Keratinocyte (primary cell): ENCODE measurements around the gene NDRG2. TPM values are rescaled to one million over a fixed set of nuclear protein-coding genes. Genes with fewer than 3 reads are reported as not detected.

Source experiments
- DNase-seq: peaks from one replicate; pipeline ENCODE4 v3.0.0-alpha.2; 2011; ENCODE audit warnings: low read depth, missing footprints, low spot score
- FAIRE-seq: peaks from 2 replicates; lab custom pipeline; 2011; peaks lifted over from hg19 to GRCh38; lab: Jason Lieb, UNC
- H2AFZ ChIP-seq: 2 replicates; pipeline ENCODE4 v1.6.0; 2012; ENCODE audit warnings: low read length, control low read depth, inconsistent platforms; ENCODE audit not compliant: control insufficient read depth
- H3K27ac ChIP-seq: 2 replicates; pipeline ENCODE4 v1.5.1; 2011; ENCODE audit warnings: low read length; ENCODE audit not compliant: control insufficient read depth, insufficient read depth
- H3K27me3 ChIP-seq: 3 replicates; pipeline ENCODE4 v1.6.0; 2011; ENCODE audit warnings: low read length; ENCODE audit not compliant: control insufficient read depth, insufficient read depth; ENCODE audit errors: extremely low read depth
- H3K36me3 ChIP-seq, 2 experiments: 2 replicates in 1 of 2; 3 replicates in 1 of 2; pipeline ENCODE4 v1.5.1; 2011; ENCODE audit warnings: low read length in 2 of 2, mild to moderate bottlenecking in 1 of 2; ENCODE audit not compliant: control insufficient read depth in 2 of 2, insufficient read depth in 2 of 2; ENCODE audit errors: extremely low read depth in 1 of 2
- H3K4me1 ChIP-seq: 3 replicates; pipeline ENCODE4 v1.5.1; 2011; ENCODE audit warnings: low read length; ENCODE audit not compliant: control insufficient read depth, insufficient read depth; ENCODE audit errors: extremely low read depth
- H3K4me2 ChIP-seq: 3 replicates; pipeline ENCODE4 v1.6.0; 2011; ENCODE audit warnings: low read depth, low read length; ENCODE audit not compliant: control insufficient read depth, insufficient read depth; ENCODE audit errors: extremely low read depth
- H3K4me3 ChIP-seq, 3 experiments: fragments of 200-600 bp in 1 of 3; sonication (generic) in 1 of 3; 2 replicates in 2 of 3; 3 replicates in 1 of 3; pipeline ENCODE4 v1.5.1; 2011 to 2016; ENCODE audit warnings: low read length in 3 of 3, mild to moderate bottlenecking in 3 of 3, control low read depth in 2 of 3, inconsistent platforms in 1 of 3, low read depth in 1 of 3, mixed read lengths in 1 of 3, mixed run types in 1 of 3, moderate library complexity in 1 of 3; ENCODE audit not compliant: control insufficient read depth in 2 of 3, insufficient read depth in 2 of 3; ENCODE audit errors: extremely low read depth in 1 of 3
- H3K79me2 ChIP-seq: 2 replicates; pipeline ENCODE4 v1.6.0; 2012; ENCODE audit warnings: low read length; ENCODE audit not compliant: control insufficient read depth, insufficient read depth
- H3K9ac ChIP-seq: 3 replicates; pipeline ENCODE4 v1.6.0; 2011; ENCODE audit warnings: low read length; ENCODE audit not compliant: control insufficient read depth, insufficient read depth; ENCODE audit errors: extremely low read depth
- H3K9me1 ChIP-seq: 3 replicates; pipeline ENCODE4 v1.6.0; 2011; ENCODE audit warnings: low read length; ENCODE audit not compliant: control insufficient read depth, insufficient read depth; ENCODE audit errors: extremely low read depth
- H3K9me3 ChIP-seq: 2 replicates; pipeline ENCODE4 v1.5.1; 2012; ENCODE audit warnings: low read depth, low read length; ENCODE audit not compliant: control insufficient read depth
- H4K20me1 ChIP-seq: 3 replicates; pipeline ENCODE4 v1.6.0; 2011; ENCODE audit warnings: low read length; ENCODE audit not compliant: control insufficient read depth, insufficient read depth; ENCODE audit errors: extremely low read depth
- EZH2 ChIP-seq: IDR thresholded peaks from one replicate; pipeline ENCODE4 v1.6.1; 2012; ENCODE audit warnings: inconsistent platforms, mild to moderate bottlenecking, low read length, moderate library complexity
- dilution Hi-C: fragments of 300-500 bp; cut with MboI; formaldehyde crosslinking; loops from one replicate; pipeline ENCODE4 v1.7.0; 2020; ENCODE audit warnings: low sequenced_read_pairs; ENCODE audit not compliant: extremely low pct_ligation_motif_present
- polyA plus RNA-seq, 5 experiments: library from polyadenylated mRNA; depleted of rRNA in 3 of 5; stranded (reverse) in 3 of 5; stranded (forward) in 1 of 5; unstranded in 1 of 5; fragments of >200 nt; gene quantifications; 1 replicate in 1 of 5; 2 replicates in 3 of 5; 3 replicates in 1 of 5; pipeline versions ENCODE4 v1.2.1 to v1.2.3, GENCODE V29; 2011 to 2012; ENCODE audit warnings: missing spikeins in 2 of 5, low read depth in 1 of 5, low replicate concordance in 1 of 5
- TF ChIP-seq, protein P1 (sequence below), 3 experiments: IDR thresholded peaks in 1 of 3; conservative IDR thresholded peaks in 1 of 3; optimal IDR thresholded peaks in 1 of 3; 2 replicates in 2 of 3; 3 replicates in 1 of 3; pipeline versions ENCODE3 to v1.5.1; 2011; ENCODE audit warnings: low read length in 3 of 3, mild to moderate bottlenecking in 3 of 3, moderate library complexity in 2 of 3, control low read depth in 1 of 3, inconsistent platforms in 1 of 3; ENCODE audit not compliant: insufficient read depth in 2 of 3; ENCODE audit errors: extremely low read depth in 1 of 3

Gene NDRG2
- polyA plus RNA-seq, 1 donor (not counting 4 experiments of a cell fraction or from before 2014, with no cell fraction given) = 11.1 TPM

- FAIRE-seq = no peak
- dilution Hi-C loops = no loop called here
- Histone ChIP-seq H3K27ac (no peak overlapping the region), H3K4me3 (no peak overlapping the region), H3K9me3 (no peaks in the 10 kb centered on the region), H3K27me3 (no peaks in the 10 kb centered on the region), H3K79me2 (no peaks in the 10 kb centered on the region), H3K4me1 (peaks cover 3% of the 10 kb centered on the region), H3K4me2 (no peak overlapping the region), H2AFZ (no peak overlapping the region), H3K9ac (no peak overlapping the region), H3K36me3 (no peaks in the 10 kb centered on the region), H4K20me1 (no peaks in the 10 kb centered on the region), H3K9me1 (no peaks in the 10 kb centered on the region)
- DNase-seq = no peak
- TF ChIP-seq, protein P1, sequence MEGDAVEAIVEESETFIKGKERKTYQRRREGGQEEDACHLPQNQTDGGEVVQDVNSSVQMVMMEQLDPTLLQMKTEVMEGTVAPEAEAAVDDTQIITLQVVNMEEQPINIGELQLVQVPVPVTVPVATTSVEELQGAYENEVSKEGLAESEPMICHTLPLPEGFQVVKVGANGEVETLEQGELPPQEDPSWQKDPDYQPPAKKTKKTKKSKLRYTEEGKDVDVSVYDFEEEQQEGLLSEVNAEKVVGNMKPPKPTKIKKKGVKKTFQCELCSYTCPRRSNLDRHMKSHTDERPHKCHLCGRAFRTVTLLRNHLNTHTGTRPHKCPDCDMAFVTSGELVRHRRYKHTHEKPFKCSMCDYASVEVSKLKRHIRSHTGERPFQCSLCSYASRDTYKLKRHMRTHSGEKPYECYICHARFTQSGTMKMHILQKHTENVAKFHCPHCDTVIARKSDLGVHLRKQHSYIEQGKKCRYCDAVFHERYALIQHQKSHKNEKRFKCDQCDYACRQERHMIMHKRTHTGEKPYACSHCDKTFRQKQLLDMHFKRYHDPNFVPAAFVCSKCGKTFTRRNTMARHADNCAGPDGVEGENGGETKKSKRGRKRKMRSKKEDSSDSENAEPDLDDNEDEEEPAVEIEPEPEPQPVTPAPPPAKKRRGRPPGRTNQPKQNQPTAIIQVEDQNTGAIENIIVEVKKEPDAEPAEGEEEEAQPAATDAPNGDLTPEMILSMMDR (optimal IDR thresholded peaks at IDR 0.05 in 1 of 3, IDR thresholded peaks at IDR 0.05 in 1 of 3, conservative IDR thresholded peaks at IDR 0.05 in 1 of 3; ENCODE audit: extremely low read depth in 1 of 3, insufficient read depth in 2 of 3, low read length in 3 of 3) = no peak
- TF ChIP-seq EZH2 = no peak
Measured at GRCh38 chr14:20978687-20979086, 46.2 kb downstream of the NDRG2 start.

DNA sequence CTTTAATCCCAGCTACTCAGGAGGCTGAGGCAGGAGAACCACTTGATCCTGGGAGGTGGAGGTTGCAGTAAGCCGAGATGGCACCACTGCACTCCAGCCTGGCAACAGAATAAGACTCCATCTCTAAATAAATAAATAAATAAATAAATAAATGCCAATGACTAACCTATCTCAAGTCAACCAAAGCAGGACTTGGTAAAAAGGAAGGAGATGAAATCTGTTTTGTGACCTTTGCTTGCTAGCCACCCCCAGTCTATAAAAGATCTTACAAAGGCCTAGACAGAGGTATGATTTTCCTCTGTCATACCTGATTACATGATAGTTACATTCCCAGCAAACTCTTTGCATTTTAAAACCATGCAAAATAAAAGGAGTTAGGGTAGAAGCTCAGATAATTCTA, 48.6 kb downstream of the NDRG2 start:
- no peak overlapping the region for H3K27ac ChIP-seq
- dilution Hi-C loops = no loop called here
- FAIRE-seq = no peak

More for the DNA sequence above, 48.6 kb downstream of the NDRG2 start:
- H2AFZ ChIP-seq = no peak overlapping the region
- H3K9me1 ChIP-seq = no peaks in the 10 kb centered on the region
- no peak for DNase-seq
- H3K4me2 ChIP-seq = no peak overlapping the region
- H3K9me3 ChIP-seq = no peaks in the 10 kb centered on the region
- H3K9ac ChIP-seq = no peak overlapping the region
- peaks cover 12% of the 10 kb centered on the region for H3K4me1 ChIP-seq
- H3K79me2 ChIP-seq = no peaks in the 10 kb centered on the region
- no peak overlapping the region for H3K4me3 ChIP-seq
- no peaks in the 10 kb centered on the region for H4K20me1 ChIP-seq
- no peaks in the 10 kb centered on the region for H3K36me3 ChIP-seq
- H3K27me3 ChIP-seq = no peaks in the 10 kb centered on the region
- TF ChIP-seq EZH2 = no peak
- TF ChIP-seq, protein P1 (optimal IDR thresholded peaks at IDR 0.05 in 1 of 3, IDR thresholded peaks at IDR 0.05 in 1 of 3, conservative IDR thresholded peaks at IDR 0.05 in 1 of 3; ENCODE audit: extremely low read depth in 1 of 3, insufficient read depth in 2 of 3, low read length in 3 of 3) = no peak
